ENCODE results near the gene STXBP6. TPM values are rescaled to one million over a fixed set of nuclear protein-coding genes. Genes with fewer than 3 reads are reported as not detected.

STXBP6 gene
- total RNA-seq, 1 donor, result not detected

DNA sequence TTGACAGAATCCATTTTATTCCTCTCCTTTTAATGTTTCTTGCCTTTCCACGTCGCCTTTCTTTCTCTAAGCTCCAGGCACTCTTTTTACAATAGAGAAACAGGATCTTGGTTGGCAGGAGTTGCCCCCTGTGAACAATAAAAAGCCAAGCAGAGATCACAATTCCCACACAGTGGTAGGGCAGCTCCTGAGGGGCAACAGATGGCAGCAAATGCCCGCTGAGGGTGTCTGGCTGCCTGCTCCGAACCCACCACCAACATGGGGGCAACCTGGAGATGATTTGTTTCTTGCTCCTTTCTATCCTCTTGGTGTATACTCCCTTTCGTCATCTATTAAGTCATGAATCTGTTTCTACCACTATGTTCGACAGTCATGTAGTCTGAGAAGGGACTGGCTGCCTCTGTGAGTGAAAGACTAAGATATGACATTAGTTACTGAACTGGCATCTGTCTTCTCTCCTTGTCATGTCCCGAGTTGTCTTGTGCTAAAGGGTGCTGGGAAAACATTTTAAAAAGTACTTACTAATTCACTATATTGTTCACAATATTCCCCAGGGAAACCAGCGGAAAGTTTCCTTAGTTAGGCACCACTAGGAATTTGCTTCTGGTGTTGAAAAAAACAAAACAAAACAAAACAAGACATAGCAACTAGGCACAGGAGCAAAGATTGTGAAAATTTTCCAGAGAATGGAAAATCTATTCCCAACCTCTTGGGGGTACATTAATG lies 170.1 kb downstream of the STXBP6 start:
- no peak overlapping the region for H3K4me3 ChIP-seq (ENCODE audit: low read length)
- H3K9me3 ChIP-seq (ENCODE audit: low read depth, low read length), result no peaks in the 10 kb centered on the region
- no peaks in the 10 kb centered on the region for H3K27me3 ChIP-seq (ENCODE audit: insufficient read depth, low read length)

DNA sequence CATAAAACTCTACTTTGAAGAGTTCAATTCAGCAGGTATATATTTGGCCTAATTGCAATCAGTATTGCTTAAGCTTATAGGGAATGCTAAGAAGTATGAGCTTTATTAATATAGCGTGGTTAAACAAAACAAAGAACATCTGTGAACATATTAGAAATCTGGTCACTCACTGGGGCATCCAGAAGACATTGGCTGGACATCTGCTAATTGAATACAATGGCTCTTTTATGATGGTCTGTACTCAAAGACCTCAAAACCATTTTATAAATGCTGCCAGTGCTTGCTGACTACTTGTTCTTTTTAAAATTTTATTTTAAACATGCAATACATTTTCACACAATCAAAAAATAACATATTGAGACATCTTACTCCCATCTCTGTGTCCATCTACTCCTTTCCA lies 173.0 kb downstream of the STXBP6 start:
- no peaks in the 10 kb centered on the region for H3K27me3 ChIP-seq (ENCODE audit: insufficient read depth, low read length)
- no peak overlapping the region for H3K4me3 ChIP-seq (ENCODE audit: low read length)
- H3K4me1 ChIP-seq (ENCODE audit: insufficient read depth, low read length), result peaks cover 18% of the 10 kb centered on the region
- H3K9me3 ChIP-seq (ENCODE audit: low read depth, low read length), result no peaks in the 10 kb centered on the region

More for the DNA sequence above, 170.1 kb downstream of the STXBP6 start:
- H3K4me1 ChIP-seq (ENCODE audit: insufficient read depth, low read length), result peaks cover 18% of the 10 kb centered on the region

DNA sequence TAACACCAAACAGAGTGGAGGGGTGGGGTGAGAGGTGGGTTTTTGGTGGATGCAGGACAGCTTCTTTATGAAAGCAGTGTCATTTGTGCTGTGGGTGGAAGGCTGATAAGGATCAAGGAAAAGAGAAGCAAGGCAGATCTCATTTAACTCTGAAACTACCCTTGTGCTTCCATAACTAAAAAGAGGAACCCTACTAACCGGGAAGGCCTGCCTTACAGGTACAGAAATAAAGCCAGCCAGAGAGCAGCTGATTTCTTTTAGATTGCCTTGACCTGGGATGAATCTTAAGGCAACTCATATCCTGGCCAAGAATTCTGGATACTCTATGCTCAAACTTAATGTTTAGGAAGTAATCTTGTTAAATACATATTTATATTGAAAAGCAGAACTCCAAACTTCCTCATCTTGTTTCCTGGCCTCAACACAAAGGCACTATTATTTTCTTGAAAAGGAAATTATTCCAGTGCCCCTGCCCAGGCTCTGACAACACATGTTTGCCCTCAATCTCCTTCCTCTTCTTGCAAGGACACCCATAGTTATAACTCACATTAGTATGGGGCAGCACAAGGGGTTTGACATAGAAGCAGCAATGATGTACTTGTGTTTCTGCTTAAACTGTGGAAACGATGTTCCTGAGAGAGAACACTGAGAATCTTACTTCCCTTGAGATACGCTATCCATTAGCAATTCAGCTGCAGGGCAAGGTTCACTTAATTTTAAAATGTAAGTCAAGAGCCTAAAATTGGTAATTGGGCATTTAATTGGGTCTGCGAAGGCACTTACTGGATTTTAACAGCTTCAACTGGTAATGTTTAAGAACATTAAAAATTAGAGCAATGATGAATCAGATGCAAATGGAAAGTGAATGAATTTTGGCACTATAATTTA lies 173.7 kb downstream of the STXBP6 start:
- H3K4me3 ChIP-seq (ENCODE audit: low read length), result no peak overlapping the region

DNA sequence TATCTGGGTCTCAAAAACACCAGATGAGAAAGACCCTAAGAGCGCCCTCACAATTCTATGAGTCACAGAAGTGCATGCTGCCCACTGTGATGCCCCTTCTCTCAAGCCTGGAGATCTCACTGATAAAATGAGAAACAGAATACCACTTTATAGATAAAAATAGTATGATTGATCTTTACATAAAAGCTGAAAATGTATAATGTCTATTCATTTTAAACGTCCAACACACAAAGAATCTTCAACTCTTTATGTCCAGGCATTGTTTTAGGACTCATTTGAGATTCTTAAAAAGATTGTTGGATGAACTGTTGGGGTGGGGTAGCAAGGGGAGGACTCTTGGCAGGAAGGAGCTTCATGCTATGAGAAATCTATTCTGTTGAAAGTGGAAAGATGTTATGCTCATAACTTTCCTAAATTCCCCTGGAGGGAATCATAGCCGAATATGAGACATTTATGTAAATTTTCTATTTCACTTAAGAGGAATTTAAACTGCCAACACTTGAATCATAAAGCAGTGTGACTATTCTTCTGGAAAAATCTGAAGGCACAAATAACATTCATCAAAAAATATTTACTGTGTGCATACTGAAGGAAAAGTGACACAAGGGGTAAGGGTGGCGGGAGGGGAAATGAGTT lies 174.6 kb downstream of the STXBP6 start:
- no peaks in the 10 kb centered on the region for H3K9me3 ChIP-seq (ENCODE audit: low read depth, low read length)
- no peak overlapping the region for H3K4me3 ChIP-seq (ENCODE audit: low read length)
- no peaks in the 10 kb centered on the region for H3K27me3 ChIP-seq (ENCODE audit: insufficient read depth, low read length)
- H3K4me1 ChIP-seq (ENCODE audit: insufficient read depth, low read length), result peaks cover 18% of the 10 kb centered on the region

More for the DNA sequence above, 173.7 kb downstream of the STXBP6 start:
- H3K27me3 ChIP-seq (ENCODE audit: insufficient read depth, low read length), result no peaks in the 10 kb centered on the region
- no peaks in the 10 kb centered on the region for H3K9me3 ChIP-seq (ENCODE audit: low read depth, low read length)
- peaks cover 18% of the 10 kb centered on the region for H3K4me1 ChIP-seq (ENCODE audit: insufficient read depth, low read length)

DNA sequence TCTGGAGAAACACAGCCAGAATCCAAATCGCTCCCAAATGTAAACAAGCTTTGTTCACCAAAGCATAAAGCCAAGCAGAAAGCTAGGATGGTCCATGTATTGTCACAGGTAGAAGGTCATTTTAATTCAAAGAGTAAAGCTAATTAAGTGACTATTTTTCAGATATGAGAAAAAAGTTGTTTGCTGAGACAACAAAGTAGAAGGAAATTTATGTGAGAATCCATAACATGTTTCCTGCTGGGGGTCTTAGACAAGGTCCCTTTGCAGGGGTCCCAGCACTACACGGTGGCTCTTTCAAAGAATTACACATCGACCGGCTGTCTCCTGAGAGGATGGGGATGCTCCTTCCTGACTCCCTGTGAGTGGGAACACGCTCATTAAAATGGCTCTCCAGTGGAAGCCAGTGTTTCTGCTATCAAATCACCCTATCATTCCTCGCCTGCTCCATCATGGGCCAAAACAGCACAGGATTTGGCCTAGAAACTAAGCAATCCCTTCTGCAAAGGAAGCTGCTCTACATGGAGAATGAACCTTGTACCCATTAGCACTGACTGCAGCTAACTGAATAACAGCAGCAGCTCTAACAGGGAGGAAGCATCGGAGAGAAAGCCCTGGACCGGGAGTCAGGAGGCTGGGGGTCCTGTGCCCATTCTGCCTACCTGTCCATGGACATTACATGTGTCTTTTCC lies 175.3 kb downstream of the STXBP6 start:
- no peaks in the 10 kb centered on the region for H3K9me3 ChIP-seq (ENCODE audit: low read depth, low read length)
- H3K4me1 ChIP-seq (ENCODE audit: insufficient read depth, low read length), result peaks cover 18% of the 10 kb centered on the region
- H3K27me3 ChIP-seq (ENCODE audit: insufficient read depth, low read length), result no peaks in the 10 kb centered on the region
- no peak overlapping the region for H3K4me3 ChIP-seq (ENCODE audit: low read length)

DNA sequence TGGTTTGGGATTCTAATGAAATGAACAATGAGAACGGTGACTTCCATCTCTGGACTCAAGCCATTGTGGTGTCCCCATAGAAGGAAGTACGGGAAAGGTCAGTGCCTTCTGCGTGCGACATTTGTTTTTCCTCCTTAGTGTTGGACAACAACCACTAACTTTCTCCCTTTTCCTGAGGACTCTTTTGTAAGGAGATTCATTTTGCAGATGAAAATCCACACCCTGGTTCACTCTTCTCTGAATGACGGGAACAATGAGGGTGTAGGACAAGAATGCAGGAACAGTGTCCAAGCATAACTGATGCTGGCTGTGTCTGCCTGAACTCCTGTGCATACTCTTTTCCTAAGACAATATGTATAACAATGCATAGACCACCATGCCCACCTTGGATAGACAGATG lies 176.4 kb downstream of the STXBP6 start:
- H3K4me3 ChIP-seq (ENCODE audit: low read length), result no peak overlapping the region
- no peaks in the 10 kb centered on the region for H3K27me3 ChIP-seq (ENCODE audit: insufficient read depth, low read length)
- no peaks in the 10 kb centered on the region for H3K9me3 ChIP-seq (ENCODE audit: low read depth, low read length)
- peaks cover 18% of the 10 kb centered on the region for H3K4me1 ChIP-seq (ENCODE audit: insufficient read depth, low read length)

DNA sequence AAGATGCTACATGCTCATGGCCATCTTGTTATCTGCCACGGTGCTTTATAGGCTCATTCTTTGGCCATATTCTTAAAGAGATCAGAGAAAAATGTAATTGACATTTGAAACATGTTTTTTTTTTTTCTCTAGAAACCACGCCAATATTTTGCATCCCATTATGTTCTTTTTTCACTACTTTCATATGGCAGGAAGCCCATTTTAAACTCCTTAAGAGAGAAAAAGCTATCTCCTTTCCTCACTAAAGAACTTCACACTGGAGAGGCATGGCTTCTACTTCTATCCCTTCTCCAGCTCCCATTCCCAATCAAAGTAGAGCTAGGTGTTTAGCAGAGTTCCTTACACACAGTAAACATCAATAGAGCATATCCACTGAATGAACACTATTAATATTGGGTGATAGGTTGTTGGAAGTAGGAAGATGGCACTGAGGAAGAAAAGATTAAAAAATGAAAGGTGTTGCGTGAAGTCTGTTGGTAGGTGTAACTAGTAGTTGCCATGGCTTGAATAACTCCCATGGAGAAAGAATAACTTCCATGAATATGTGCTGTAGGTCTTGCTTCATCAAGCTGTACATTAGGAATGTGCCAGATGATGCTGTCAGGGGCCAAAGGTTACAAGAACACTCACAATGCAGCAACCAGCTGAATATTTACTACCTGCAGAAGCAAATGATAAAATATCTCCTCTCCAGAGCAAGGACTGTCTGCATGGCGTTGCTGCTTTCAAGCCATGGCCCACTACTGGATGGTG lies 178.8 kb downstream of the STXBP6 start:
- Histone ChIP-seq H3K4me1 (ENCODE audit: insufficient read depth, low read length) (peaks cover 8% of the 10 kb centered on the region), H3K9me3 (ENCODE audit: low read depth, low read length) (no peaks in the 10 kb centered on the region), H3K4me3 (ENCODE audit: low read length) (no peak overlapping the region), H3K27me3 (ENCODE audit: insufficient read depth, low read length) (no peaks in the 10 kb centered on the region)

DNA sequence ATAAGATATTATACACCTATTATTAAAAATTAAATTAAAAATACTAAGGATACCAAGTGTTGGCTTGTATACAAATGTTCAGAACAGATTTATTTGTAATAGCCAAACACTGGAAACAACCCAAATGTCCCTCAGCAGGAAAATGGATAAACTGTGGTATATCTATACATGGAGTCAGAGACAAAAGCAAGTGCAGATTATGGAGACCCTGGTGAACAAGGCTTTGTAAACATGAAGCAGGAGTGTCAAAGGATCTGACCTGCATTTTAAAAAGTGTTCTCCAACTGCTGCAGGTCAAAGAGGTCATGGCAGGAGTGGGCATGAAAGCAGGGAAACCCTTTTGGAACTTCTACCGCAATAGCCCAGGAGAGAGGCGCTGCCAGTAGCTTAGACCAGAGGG lies 181.6 kb downstream of the STXBP6 start:
- Histone ChIP-seq H3K27me3 (ENCODE audit: insufficient read depth, low read length) (no peaks in the 10 kb centered on the region), H3K4me3 (ENCODE audit: low read length) (no peak overlapping the region), H3K4me1 (ENCODE audit: insufficient read depth, low read length) (no peaks in the 10 kb centered on the region), H3K9me3 (ENCODE audit: low read depth, low read length) (no peaks in the 10 kb centered on the region)

DNA sequence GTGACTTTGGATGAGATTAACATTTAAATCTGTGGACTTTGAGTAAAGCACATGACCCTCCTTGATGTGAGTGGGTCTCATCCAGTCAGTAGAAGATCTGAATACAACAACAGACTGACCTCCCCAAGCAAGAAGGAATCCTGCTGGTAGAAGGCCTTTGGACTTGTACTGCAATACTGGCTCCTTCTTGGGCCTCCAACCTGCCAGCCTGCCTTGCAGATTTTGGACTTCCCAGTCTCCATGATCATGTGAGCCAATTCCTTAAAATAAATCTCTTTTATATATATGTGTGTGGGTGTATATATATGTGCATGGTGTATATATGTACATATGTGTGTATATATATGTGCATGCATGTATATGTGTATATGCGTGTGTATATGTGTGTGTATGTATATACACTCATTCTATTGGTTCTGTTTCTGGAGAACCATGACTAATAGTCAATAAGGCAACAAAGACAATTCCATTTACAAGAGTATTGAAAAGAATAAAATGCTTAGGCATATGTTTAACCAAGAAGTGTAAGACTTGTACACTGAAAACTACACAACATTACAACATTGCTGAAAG lies 183.8 kb downstream of the STXBP6 start:
- Histone ChIP-seq H3K27me3 (ENCODE audit: insufficient read depth, low read length) (no peaks in the 10 kb centered on the region), H3K4me1 (ENCODE audit: insufficient read depth, low read length) (no peaks in the 10 kb centered on the region), H3K9me3 (ENCODE audit: low read depth, low read length) (no peaks in the 10 kb centered on the region), H3K4me3 (ENCODE audit: low read length) (no peak overlapping the region)

DNA sequence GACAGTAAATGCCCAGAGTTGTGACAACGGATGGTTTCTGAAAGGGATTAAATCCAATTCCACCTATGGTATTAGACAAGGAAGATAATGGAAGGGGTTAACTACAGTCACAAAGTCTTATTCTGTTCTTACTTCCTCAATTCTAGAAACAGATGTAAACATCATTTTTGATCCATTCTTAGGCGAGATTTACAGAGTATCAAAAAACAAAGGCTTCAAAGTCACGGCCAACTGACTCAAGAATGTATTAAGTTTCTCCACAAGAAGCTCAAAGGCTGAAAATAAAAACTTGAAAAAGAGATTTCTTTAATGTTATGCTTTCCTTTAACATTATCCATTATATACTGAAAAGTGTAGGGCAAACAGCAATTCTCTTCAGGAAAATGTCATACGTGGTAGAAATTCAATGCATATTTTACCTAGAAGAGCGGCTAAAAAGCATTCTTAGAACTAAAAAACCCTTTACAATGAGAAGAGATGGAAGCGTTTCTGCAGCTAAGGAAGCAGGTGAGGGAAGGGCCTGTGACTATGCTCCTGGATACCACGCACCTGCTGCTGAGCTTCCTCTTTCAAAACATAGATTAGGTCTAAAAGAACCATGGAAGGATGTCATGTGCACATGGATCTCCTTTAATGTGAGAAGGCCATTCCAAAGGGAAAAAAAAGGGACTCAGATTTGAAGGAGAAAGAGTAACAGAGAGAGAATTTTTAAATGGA lies 185.8 kb downstream of the STXBP6 start:
- H3K4me3 ChIP-seq (ENCODE audit: low read length), result no peak overlapping the region
- no peaks in the 10 kb centered on the region for H3K27me3 ChIP-seq (ENCODE audit: insufficient read depth, low read length)
- H3K9me3 ChIP-seq (ENCODE audit: low read depth, low read length), result no peaks in the 10 kb centered on the region
- no peaks in the 10 kb centered on the region for H3K4me1 ChIP-seq (ENCODE audit: insufficient read depth, low read length)

DNA sequence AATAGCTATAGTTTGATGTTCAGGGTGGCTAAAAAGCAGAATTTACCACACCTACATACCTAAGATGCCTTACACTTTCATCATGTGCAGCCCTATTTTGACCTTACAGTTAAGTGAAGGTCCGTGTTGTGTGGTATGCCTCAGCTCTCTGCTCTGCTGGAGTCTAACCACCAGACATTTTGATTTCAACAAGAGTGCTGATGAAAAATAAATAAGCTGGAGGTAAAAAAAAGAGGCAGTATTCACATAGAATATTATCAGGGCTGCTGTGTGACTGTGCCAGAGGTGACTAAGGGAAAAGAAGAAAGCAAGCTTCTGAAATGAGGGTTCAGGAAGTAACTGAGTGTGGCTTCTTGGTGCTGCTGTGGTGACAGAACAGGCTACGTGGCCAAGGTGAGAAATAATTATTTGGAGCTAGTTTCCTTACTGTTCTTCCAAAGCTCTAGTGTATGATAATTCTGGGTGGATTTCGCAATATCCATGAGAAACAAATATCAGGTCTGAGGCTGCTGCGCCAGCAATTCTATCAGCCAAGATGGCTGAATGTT lies 188.8 kb downstream of the STXBP6 start:
- no peaks in the 10 kb centered on the region for H3K4me1 ChIP-seq (ENCODE audit: insufficient read depth, low read length)
- H3K27me3 ChIP-seq (ENCODE audit: insufficient read depth, low read length), result no peaks in the 10 kb centered on the region
- no peak overlapping the region for H3K4me3 ChIP-seq (ENCODE audit: low read length)
- H3K9me3 ChIP-seq (ENCODE audit: low read depth, low read length), result no peaks in the 10 kb centered on the region

DNA sequence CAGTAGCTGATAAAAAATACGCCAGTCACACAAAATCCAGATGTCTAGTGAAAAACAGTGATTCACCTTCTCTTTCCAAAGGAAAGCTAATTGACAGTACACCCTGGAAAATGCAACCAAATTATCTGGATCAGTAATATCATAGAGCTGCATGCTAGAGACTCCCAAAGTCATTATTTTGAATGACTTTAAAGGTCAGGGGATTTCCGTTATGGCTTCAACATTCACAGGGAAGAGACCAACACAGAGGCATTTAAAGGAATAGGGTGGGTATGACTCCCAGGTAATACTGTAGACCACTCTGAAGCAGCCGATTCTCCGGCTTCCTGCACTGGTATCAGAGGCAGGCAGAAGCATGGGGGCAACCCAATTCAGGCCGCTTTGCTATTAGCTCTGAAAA lies 190.4 kb downstream of the STXBP6 start:
- no peak overlapping the region for H3K4me3 ChIP-seq (ENCODE audit: low read length)
- no peaks in the 10 kb centered on the region for H3K9me3 ChIP-seq (ENCODE audit: low read depth, low read length)
- no peaks in the 10 kb centered on the region for H3K27me3 ChIP-seq (ENCODE audit: insufficient read depth, low read length)
- no peaks in the 10 kb centered on the region for H3K4me1 ChIP-seq (ENCODE audit: insufficient read depth, low read length)

DNA sequence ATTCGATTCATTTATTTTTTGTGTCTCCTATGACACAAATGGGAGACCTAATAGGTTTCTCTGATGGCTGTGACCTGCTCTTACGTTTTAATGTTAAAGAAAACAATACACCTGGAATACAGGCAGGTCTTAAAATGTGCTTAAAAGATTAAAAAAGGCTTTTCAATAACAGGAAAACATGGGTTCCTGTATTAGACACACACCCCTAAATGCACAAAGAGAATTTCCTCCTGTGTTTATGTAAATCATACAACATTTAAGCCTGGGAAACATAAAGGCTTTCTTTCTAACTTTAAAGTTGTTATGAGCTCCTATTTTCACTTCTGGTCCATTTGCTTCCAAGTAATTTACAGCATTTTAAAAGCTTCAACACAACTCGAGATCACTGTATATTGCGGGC lies 191.3 kb downstream of the STXBP6 start:
- H3K4me3 ChIP-seq (ENCODE audit: low read length), result no peak overlapping the region
- H3K4me1 ChIP-seq (ENCODE audit: insufficient read depth, low read length), result no peaks in the 10 kb centered on the region
- H3K9me3 ChIP-seq (ENCODE audit: low read depth, low read length), result no peaks in the 10 kb centered on the region
- no peaks in the 10 kb centered on the region for H3K27me3 ChIP-seq (ENCODE audit: insufficient read depth, low read length)
